Activated naive CD8-positive, alpha-beta T cell (primary cell): ENCODE results near the gene AKR1D1.
A peak's percentile ranks its signal among the peaks of the same experiment; 100 is the strongest.
"Not testable (repeated sequence)": the region's sequence is repeated elsewhere in the genome, so short reads cannot be mapped to it uniquely, and the experiment has no call there.

Source experiments
- H3K27ac Mint-ChIP-seq: one replicate; pipeline ENCODE4 v1.8.0; 2021; ENCODE audit warnings: mixed read lengths
- H3K27me3 Mint-ChIP-seq: one replicate; pipeline ENCODE4 v1.8.0; 2021; ENCODE audit warnings: mixed read lengths
- H3K36me3 Mint-ChIP-seq: one replicate; pipeline ENCODE4 v1.8.0; 2021; ENCODE audit warnings: mixed read lengths
- H3K4me1 Mint-ChIP-seq: one replicate; pipeline ENCODE4 v1.8.0; 2021; ENCODE audit warnings: low read depth, mixed read lengths
- H3K4me3 Mint-ChIP-seq: one replicate; pipeline ENCODE4 v1.8.0; 2021; ENCODE audit warnings: mild to moderate bottlenecking, mixed read lengths
- H3K9me3 Mint-ChIP-seq: one replicate; pipeline ENCODE4 v1.8.0; 2021; ENCODE audit warnings: low read depth, mixed read lengths

AKR1D1 gene

DNA sequence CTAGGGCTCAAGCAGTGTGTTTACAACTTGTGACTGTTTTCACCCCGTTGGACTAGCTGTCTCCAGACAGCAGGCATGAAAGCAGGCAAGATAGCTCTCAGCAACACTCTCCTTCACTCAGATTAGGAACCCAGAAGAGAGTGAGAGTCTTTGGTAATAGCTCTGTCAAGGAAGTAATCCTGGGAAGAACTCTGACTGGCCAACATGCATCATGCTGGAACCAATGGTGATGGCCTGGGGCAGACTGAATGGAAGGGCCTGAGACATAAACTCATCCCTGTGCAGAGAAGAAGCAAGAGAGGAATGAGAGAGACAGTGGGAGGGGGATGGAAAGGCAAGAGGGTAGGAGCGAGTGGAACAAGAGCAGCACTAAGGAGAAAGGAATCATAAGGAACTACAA is 48.9 kb downstream of the AKR1D1 start:
- no peak overlapping the region for H3K4me3 Mint-ChIP-seq
- H3K27me3 Mint-ChIP-seq: no peaks in the 10 kb centered on the region
- H3K4me1 Mint-ChIP-seq: no peaks in the 10 kb centered on the region
- no peak overlapping the region for H3K27ac Mint-ChIP-seq
- no peaks in the 10 kb centered on the region for H3K9me3 Mint-ChIP-seq
- H3K36me3 Mint-ChIP-seq: no peaks in the 10 kb centered on the region

DNA sequence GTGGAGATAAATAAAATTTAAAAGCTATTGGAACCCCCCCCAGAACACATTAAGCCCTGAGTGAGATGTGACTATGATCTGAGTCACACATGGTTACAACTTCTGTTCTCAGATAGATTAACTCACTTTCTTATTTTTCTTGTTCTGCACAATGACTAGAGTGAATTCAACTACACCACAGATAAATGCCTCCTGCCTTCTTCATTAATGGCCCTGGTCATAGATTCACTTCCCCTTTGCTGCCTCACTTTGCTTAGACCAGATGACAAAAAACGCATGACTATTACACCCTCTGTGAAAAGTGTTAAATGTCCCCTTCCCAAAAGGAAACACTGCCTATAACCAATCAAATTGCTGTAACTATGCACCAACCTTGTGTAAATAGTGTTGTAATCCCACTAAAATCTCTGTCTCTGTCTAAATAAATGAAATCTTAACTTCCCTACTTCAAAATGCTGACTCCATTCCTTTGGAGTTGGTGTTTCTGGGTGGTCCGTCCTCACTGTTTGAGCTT is 49.4 kb downstream of the AKR1D1 start:
- Mint-ChIP-seq H3K27ac (no peak overlapping the region), H3K4me1 (no peaks in the 10 kb centered on the region), H3K4me3 (no peak overlapping the region)

DNA sequence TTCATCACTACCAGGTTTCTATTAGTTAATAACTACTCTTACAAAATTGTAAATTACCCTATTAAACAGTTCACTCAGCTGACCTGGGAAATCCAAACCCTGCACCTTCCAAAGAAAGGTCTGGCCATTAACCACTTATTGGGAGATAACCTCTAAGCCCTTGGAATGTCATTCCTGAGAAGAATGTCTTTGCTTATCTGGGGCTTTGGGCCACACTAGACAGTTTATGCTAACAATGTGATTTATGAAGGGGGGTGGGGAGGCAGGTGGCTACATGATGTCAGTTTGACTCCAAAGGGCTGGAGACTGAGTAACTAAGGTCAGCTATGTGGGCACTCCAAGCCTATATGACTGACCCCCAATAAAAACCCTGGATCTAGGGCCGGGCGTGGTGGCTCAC is 50.7 kb downstream of the AKR1D1 start:
- H3K36me3 Mint-ChIP-seq: no peaks in the 10 kb centered on the region
- H3K27me3 Mint-ChIP-seq: no peaks in the 10 kb centered on the region
- H3K27ac Mint-ChIP-seq: no peak overlapping the region
- no peaks in the 10 kb centered on the region for H3K9me3 Mint-ChIP-seq
- no peak overlapping the region for H3K4me3 Mint-ChIP-seq
- no peaks in the 10 kb centered on the region for H3K4me1 Mint-ChIP-seq

More for the DNA sequence above, 49.4 kb downstream of the AKR1D1 start:
- H3K27me3 Mint-ChIP-seq: no peaks in the 10 kb centered on the region
- no peaks in the 10 kb centered on the region for H3K9me3 Mint-ChIP-seq
- no peaks in the 10 kb centered on the region for H3K36me3 Mint-ChIP-seq

DNA sequence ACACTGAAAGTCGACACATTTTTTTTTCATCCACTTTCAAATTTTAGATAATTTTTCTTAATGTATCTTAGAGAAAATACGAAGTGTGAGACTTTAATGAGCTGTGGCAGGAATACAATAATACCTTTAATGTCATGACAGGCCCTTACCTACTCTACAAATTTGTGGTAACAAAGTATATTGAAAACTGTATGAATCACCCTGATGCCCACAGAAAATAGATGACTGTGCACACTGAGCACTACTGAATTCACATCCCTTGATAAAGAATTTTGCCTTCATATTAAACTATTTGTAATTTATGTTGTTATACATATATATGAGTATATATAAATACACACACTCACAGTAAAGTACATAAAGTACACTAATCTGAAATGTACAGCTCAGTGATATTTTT is 51.7 kb downstream of the AKR1D1 start:
- no peaks in the 10 kb centered on the region for H3K9me3 Mint-ChIP-seq
- H3K4me3 Mint-ChIP-seq: no peak overlapping the region
- no peak overlapping the region for H3K27ac Mint-ChIP-seq
- no peaks in the 10 kb centered on the region for H3K27me3 Mint-ChIP-seq
- H3K36me3 Mint-ChIP-seq: no peaks in the 10 kb centered on the region
- H3K4me1 Mint-ChIP-seq: no peaks in the 10 kb centered on the region

DNA sequence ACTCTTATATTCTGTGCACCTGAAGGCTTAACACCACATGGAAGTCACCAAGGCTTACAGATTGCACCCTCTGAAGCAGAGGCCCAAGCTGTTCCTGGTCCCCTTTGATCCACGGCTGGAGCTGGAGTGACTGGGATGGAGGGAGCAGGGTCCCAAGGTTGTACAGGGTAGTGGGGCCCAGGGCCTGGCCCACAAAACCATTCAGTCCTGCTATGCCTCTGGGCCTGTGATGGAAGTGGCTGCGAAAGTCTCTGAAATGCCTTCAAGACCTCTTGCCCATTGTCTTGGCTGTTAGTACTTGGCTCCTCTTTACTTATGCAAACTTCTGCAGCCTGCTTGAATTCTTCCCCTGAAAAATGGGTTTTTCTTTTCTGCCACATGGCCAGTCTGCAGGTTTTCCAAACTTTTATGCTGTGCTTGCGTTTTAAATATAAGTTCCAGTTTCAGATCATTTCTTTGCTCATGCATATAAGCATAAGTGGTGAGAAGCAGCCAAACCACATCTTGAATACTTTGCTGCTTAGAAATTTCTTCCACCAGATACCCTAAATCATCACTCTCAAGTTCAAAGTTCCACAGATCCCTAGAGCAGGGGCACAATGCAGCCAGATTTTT is 53.4 kb downstream of the AKR1D1 start:
- H3K4me1 Mint-ChIP-seq: no peaks in the 10 kb centered on the region
- H3K4me3 Mint-ChIP-seq: no peak overlapping the region
- no peak overlapping the region for H3K27ac Mint-ChIP-seq
- H3K9me3 Mint-ChIP-seq: no peaks in the 10 kb centered on the region
- no peaks in the 10 kb centered on the region for H3K27me3 Mint-ChIP-seq
- no peaks in the 10 kb centered on the region for H3K36me3 Mint-ChIP-seq

DNA sequence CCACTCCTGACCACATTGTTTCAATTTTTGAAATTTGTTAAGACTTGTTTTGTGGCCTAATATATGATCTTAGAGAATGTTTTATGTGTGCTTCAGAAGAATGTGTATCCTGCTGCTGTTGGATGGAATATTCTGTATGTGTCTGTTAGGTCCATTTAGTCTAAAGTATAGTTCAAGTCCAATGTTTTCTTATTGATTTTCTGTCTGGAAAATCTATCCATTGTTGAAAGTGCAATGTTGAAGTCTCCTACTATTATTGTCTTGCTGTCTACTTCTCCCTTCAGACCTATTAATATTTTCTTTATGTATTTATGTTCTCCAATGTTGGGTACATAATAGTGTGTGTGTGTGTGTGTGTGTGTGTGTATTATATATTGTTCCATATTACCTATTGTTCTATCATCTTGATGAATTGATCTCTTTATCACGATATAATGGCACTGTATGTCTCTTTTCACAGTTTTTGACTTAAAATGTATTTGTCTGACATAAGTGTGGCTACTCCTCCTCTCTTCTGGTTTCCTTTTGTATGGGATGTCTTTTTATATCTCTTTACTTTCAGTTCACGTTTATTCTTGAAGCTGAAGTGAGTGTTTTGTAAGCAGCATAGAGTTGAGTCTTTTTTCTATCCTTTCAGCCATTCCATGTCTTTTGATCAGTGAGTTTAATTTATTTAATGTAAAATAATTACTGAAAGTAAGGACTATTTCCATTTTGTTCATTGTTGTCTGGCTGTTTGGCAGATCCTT is 61.3 kb downstream of the AKR1D1 start:
- H3K4me1 Mint-ChIP-seq: no peaks in the 10 kb centered on the region
- no peak overlapping the region for H3K4me3 Mint-ChIP-seq
- H3K36me3 Mint-ChIP-seq: no peaks in the 10 kb centered on the region
- H3K27ac Mint-ChIP-seq: no peak overlapping the region
- no peaks in the 10 kb centered on the region for H3K9me3 Mint-ChIP-seq
- peaks cover 8% of the 10 kb centered on the region for H3K27me3 Mint-ChIP-seq

DNA sequence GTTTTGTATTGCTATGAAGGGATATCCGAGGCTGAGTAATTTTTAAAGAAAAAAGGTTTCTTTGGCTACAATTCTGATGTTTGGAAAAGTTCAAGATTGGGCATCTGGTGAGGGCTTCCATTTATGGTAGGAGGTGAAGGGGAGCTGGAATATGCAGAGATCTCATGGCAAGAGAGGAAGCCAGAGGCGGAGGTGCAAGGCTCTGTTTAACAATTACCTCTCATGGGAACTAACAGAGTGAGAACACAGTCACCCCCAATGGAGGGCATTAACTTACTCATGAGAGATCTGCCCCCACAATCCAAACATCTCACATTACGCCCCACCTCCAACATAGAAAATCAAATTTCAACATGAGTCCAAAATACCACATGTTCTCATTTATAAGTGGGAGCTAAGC is 62.0 kb downstream of the AKR1D1 start:
- Mint-ChIP-seq H3K36me3 (no peaks in the 10 kb centered on the region), H3K27ac (no peak overlapping the region), H3K4me1 (no peaks in the 10 kb centered on the region), H3K27me3 (peaks cover 8% of the 10 kb centered on the region), H3K9me3 (no peaks in the 10 kb centered on the region), H3K4me3 (no peak overlapping the region)

DNA sequence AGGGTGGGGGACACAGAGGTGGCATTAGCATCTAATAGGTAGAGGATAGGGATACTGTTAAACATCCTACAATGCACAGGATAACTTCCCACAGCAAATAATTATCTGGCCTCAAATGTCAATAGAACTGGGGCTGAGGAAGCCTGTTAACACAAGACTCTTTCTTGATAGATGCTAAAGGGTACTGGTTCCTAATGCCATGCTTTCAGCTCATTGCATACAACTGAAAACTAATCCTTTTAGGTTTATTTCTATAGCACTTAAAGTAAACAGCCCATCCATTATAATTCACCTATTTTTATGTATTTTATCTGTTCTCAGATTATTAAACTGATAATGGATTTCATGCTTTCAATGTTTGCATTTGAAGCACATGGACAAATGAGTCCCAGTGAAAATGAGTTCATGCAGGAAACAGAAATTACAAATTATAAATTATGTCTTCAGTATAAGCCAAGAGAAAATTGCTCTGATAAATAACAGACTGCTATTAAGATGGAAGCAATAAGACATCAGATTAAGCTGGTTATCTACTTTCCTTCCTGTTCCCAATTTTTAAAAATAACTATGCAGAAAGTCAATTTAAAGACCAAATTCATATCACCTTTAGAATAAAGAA is 66.4 kb downstream of the AKR1D1 start:
- Mint-ChIP-seq H3K27ac (no peak overlapping the region), H3K4me3 (no peak overlapping the region)

DNA sequence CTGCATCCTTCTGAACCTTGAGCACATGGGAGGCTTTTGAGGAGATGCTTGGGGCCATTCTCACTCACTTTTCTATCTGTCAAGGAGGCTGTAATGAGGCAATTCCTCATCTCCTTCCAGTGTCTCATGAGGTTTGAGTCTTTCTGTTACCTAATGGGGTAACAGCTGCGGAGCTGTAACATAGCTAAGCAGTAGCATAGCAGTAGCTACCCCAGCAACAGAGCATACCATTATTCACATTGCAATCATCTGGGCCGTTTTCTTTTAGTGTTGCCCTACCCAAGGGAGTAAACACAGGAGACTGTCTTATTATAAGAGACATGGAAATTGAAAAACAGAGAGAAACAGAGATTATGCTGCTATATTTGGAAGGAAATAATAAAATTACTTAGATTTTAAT is 68.7 kb downstream of the AKR1D1 start:
- Mint-ChIP-seq H3K27me3 (peaks cover 11% of the 10 kb centered on the region), H3K4me1 (peaks cover 11% of the 10 kb centered on the region), H3K27ac (no peak overlapping the region), H3K4me3 (no peak overlapping the region), H3K9me3 (no peaks in the 10 kb centered on the region), H3K36me3 (no peaks in the 10 kb centered on the region)

More for the DNA sequence above, 66.4 kb downstream of the AKR1D1 start:
- Mint-ChIP-seq H3K9me3 (no peaks in the 10 kb centered on the region), H3K4me1 (peaks cover 11% of the 10 kb centered on the region), H3K27me3 (peaks cover 11% of the 10 kb centered on the region), H3K36me3 (no peaks in the 10 kb centered on the region)

DNA sequence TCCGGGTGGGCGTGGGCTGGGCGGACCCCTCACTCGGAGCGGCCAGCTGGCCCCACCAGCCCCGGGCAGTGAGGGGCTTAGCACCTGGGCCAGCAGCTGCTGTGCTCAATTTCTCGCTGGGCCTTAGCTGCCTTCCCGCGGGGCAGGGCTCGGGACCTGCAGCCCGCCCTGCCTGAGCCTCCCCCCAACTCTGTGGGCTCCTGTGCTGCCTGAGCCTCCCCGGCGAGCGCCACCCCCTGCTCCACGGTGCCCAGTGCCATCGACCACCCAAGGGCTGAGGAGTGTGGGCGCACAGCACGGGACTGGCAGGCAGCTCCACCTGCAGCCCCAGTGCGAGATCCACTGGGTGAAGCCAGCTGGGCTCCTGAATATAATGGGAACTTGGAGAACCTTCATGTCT is 70.0 kb downstream of the AKR1D1 start:
- Mint-ChIP-seq H3K4me1 (peaks cover 11% of the 10 kb centered on the region), H3K27me3 (peaks cover 15% of the 10 kb centered on the region)
- H3K27ac Mint-ChIP-seq, H3K36me3 Mint-ChIP-seq, H3K9me3 Mint-ChIP-seq, H3K4me3 Mint-ChIP-seq: not testable (repeated sequence)

DNA sequence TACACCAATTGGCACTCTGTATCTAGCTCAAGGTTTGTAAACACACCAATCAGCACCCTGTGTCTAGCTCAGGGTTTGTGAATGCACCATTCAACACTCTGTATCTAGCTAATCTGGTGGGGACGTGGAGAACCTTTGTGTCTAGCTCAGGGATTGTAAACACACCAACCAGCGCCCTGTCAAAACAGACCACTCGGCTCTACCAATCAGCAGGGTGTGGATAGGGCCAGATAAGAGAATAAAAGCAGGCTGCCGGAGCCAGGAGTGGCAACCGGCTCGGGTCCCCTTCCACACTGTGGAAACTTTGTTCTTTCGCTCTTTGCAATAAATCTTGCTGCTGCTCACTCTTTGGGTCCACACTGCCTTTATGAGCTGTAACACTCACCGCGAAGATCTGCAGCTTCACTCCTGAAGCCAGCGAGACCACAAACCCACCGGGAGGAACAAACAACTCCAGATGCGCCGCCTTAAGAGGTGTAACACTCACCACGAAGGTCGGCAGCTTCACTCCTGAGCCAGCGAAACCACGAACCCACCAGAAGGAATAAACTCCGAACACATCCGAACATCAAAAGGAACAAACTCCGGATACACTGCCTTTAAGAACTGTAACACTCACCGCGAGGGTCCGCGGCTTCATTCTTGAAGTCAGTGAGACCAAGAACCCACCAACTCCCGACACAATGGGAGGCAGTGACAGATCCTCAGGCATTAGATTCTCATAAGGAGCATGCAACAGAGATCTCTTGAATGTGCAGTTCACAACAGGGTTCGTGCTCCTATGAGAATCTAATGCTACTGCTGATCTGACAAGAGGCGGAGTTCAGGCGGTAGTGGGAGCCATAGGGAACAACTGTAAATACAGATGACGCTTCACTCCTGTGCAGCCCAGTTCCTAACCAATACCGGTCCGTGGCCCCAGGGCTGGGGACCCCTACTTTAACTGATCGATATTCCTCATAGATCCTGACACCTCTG is 70.8 kb downstream of the AKR1D1 start:
- H3K27me3 Mint-ChIP-seq: peaks cover 15% of the 10 kb centered on the region
- H3K27ac Mint-ChIP-seq, H3K9me3 Mint-ChIP-seq, H3K36me3 Mint-ChIP-seq: not testable (repeated sequence)
- H3K4me1 Mint-ChIP-seq: peaks cover 11% of the 10 kb centered on the region
- H3K4me3 Mint-ChIP-seq: peak overlapping the region; percentile 77

DNA sequence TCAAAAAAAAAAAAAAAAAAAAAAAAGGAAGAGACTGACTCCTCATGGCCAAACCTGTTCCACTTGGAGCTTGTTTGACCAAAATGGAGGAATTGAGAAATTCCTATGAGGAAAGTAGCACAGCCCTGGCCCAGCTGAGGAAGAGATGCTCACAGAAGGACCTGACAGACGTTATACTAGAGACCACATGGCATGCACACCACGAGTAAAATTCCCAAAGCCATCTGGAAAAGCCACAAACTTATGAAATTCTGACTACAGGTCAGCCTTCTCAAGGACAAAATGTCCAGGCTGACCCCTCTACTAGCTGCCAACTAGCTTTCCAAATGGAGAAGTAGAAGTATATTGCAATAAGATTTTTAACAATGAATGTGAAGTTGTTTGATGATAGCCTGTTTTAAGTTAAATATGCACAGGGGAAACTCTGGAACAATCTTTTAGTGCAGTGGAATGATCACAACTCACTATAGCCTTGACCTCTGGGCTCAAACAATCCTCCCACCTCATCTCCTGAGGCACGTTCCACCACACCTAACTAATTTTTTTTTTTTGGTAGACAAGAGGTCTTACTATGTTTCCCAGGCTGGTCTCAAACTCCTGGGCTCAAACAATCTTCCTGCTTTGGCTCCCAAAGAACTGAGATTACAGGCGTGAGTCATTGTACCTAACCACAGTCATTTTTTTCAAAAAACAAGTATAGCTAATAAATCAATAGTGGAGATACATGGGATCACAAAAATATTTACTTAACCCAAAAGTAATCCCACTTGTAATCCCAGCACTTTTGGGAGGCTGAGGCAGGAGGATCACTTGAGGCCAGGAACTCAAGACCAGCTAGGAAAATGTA is 75.7 kb downstream of the AKR1D1 start:
- no peaks in the 10 kb centered on the region for H3K9me3 Mint-ChIP-seq
- H3K27ac Mint-ChIP-seq: no peak overlapping the region
- peaks cover 6% of the 10 kb centered on the region for H3K4me1 Mint-ChIP-seq
- H3K36me3 Mint-ChIP-seq: no peaks in the 10 kb centered on the region
- no peak overlapping the region for H3K4me3 Mint-ChIP-seq
- peaks cover 7% of the 10 kb centered on the region for H3K27me3 Mint-ChIP-seq

DNA sequence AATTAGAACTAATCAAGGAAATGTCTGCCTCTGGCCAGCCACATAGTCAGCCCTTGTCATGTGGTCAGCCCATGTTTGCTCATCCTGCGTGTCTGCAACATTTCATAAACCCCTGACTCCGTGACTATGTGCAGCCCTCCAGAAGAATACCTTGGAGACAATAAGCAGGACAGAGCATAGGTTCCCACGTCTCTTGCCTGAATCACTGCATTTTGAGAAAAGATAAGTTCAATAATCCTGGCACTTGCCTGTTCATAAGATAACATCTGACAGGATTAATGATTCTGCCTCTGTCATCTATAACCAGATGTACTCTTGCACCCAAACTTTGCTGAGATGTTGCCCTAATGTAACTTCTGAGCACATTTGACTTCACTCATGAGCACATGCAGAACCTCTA is 78.4 kb downstream of the AKR1D1 start:
- Mint-ChIP-seq H3K27ac (no peak overlapping the region), H3K9me3 (no peaks in the 10 kb centered on the region), H3K4me3 (no peak overlapping the region), H3K27me3 (peaks cover 6% of the 10 kb centered on the region), H3K4me1 (no peaks in the 10 kb centered on the region), H3K36me3 (no peaks in the 10 kb centered on the region)

DNA sequence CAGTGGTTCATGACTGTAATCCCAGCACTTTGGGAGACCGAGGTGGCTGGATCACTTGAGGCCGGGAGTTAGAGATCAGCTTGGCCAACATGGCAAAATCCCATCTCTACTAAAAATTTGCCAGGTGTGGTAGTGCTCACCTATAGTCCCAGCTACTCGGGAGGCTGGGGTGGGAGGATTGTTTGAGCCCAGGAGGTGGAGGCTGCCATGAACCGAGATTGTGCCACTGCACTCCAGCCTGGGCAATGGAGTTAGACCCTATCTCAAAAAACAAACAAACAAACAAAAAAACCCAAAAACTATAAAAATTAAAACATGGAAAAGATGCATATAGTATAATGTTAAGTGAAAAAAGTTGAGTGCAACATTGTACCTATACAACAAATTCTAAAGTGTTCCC is 81.4 kb downstream of the AKR1D1 start:
- no peaks in the 10 kb centered on the region for H3K4me1 Mint-ChIP-seq
- no peaks in the 10 kb centered on the region for H3K9me3 Mint-ChIP-seq
- H3K36me3 Mint-ChIP-seq: no peaks in the 10 kb centered on the region
- no peak overlapping the region for H3K27ac Mint-ChIP-seq
- no peak overlapping the region for H3K4me3 Mint-ChIP-seq
- no peaks in the 10 kb centered on the region for H3K27me3 Mint-ChIP-seq
